HG02763 (cell line): Measurements from ENCODE around the gene NCBP2L.

Experiments used
- ATAC-seq: cut with Tn5 transposase; IDR thresholded peaks from one replicate; pipeline ENCODE4 v1.9.1; 2021; ENCODE audit warnings: mild to moderate bottlenecking, moderate library complexity; ENCODE audit not compliant: unreplicated experiment

NCBP2L gene

GRCh38 chrX:107777536-107777832 lies at the start of gene NCBP2L:
Gene NCBP2L (plus strand): TSS chrX:107777733. CDS start chrX:107794221, 16,488 bp downstream.
- ATAC-seq, result no peak

GRCh38 chrX:107728371-107729099 lies 49.0 kb upstream of the NCBP2L start:
- no peak for ATAC-seq

GRCh38 chrX:107729558-107730297 lies 47.8 kb upstream of the NCBP2L start:
- ATAC-seq, result peak; percentile 89

GRCh38 chrX:107730298-107730655 lies 47.3 kb upstream of the NCBP2L start:
- no peak for ATAC-seq

- ATAC-seq, result no peak
These were observed 46.4 kb upstream of the NCBP2L start for GRCh38 chrX:107730991-107731766.

- no peak for ATAC-seq
These were observed 45.6 kb upstream of the NCBP2L start for GRCh38 chrX:107731831-107732502.

- ATAC-seq, result no peak
These were observed 43.8 kb upstream of the NCBP2L start for GRCh38 chrX:107733686-107734085.

GRCh38 chrX:107734646-107735045 lies 42.9 kb upstream of the NCBP2L start:
- ATAC-seq, result no peak

- no peak for ATAC-seq
These were observed 40.6 kb upstream of the NCBP2L start for GRCh38 chrX:107736781-107737531.

GRCh38 chrX:107738272-107738671 lies 39.3 kb upstream of the NCBP2L start:
- ATAC-seq, result no peak

- no peak for ATAC-seq
These were observed 38.8 kb upstream of the NCBP2L start for GRCh38 chrX:107738768-107739167.

GRCh38 chrX:107739541-107739940 lies 38.0 kb upstream of the NCBP2L start:
- no peak for ATAC-seq

- ATAC-seq, result peak; percentile 15
These were observed 36.1 kb upstream of the NCBP2L start for GRCh38 chrX:107741404-107741790.

- ATAC-seq, result no peak
These were observed 34.8 kb upstream of the NCBP2L start for GRCh38 chrX:107742700-107743191.

- ATAC-seq, result no peak
These were observed 33.5 kb upstream of the NCBP2L start for GRCh38 chrX:107743995-107744394.

GRCh38 chrX:107744868-107745267 lies 32.7 kb upstream of the NCBP2L start:
- ATAC-seq, result no peak

GRCh38 chrX:107747596-107748161 lies 29.9 kb upstream of the NCBP2L start:
- ATAC-seq, result no peak

- ATAC-seq, result no peak
These were observed 29.0 kb upstream of the NCBP2L start for GRCh38 chrX:107748506-107748905.

GRCh38 chrX:107750263-107750662 lies 27.3 kb upstream of the NCBP2L start:
- no peak for ATAC-seq

- no peak for ATAC-seq
These were observed 26.6 kb upstream of the NCBP2L start for GRCh38 chrX:107750861-107751445.
